Measurements from ENCODE around the gene CPA5.
A peak's percentile ranks its signal among the peaks of the same experiment; 100 is the strongest.

The CPA5 gene

GRCh38 chr7:130409067-130409711 lies 64.6 kb downstream of the CPA5 start:
- peak; percentile 51 for DNase-seq (ENCODE audit: low read depth)
- no peak for TF ChIP-seq CTCF (IDR thresholded peaks at IDR 0.05; ENCODE audit: low read length, missing control alignments)
- no peak overlapping the region for H3K4me3 ChIP-seq (replicated peaks; ENCODE audit: low read depth, low read length)

GRCh38 chr7:130409712-130410072 lies 65.1 kb downstream of the CPA5 start:
- no peak overlapping the region for H3K4me3 ChIP-seq (replicated peaks; ENCODE audit: low read depth, low read length)
- no peak for TF ChIP-seq CTCF (IDR thresholded peaks at IDR 0.05; ENCODE audit: low read length, missing control alignments)
- DNase-seq (ENCODE audit: low read depth): no peak

GRCh38 chr7:130410868-130411541 lies 66.4 kb downstream of the CPA5 start:
- no peak for DNase-seq (ENCODE audit: low read depth)
- H3K4me3 ChIP-seq (replicated peaks; ENCODE audit: low read depth, low read length): no peak overlapping the region
- no peak for TF ChIP-seq CTCF (IDR thresholded peaks at IDR 0.05; ENCODE audit: low read length, missing control alignments)

- TF ChIP-seq CTCF (IDR thresholded peaks at IDR 0.05; ENCODE audit: low read length, missing control alignments): no peak
- no peak for DNase-seq (ENCODE audit: low read depth)
- H3K4me3 ChIP-seq (replicated peaks; ENCODE audit: low read depth, low read length): no peak overlapping the region
Measured at GRCh38 chr7:130413201-130413600, 68.6 kb downstream of the CPA5 start.

- TF ChIP-seq CTCF (IDR thresholded peaks at IDR 0.05; ENCODE audit: low read length, missing control alignments): no peak
- DNase-seq (ENCODE audit: low read depth): no peak
- H3K4me3 ChIP-seq (replicated peaks; ENCODE audit: low read depth, low read length): no peak overlapping the region
Measured at GRCh38 chr7:130415006-130415405, 70.4 kb downstream of the CPA5 start.

GRCh38 chr7:130417213-130417612 lies 72.6 kb downstream of the CPA5 start:
- TF ChIP-seq CTCF (IDR thresholded peaks at IDR 0.05; ENCODE audit: low read length, missing control alignments): no peak
- DNase-seq (ENCODE audit: low read depth): no peak
- no peak overlapping the region for H3K4me3 ChIP-seq (replicated peaks; ENCODE audit: low read depth, low read length)

GRCh38 chr7:130418306-130418705 lies 73.7 kb downstream of the CPA5 start:
- no peak for TF ChIP-seq CTCF (IDR thresholded peaks at IDR 0.05; ENCODE audit: low read length, missing control alignments)
- DNase-seq (ENCODE audit: low read depth): no peak
- H3K4me3 ChIP-seq (replicated peaks; ENCODE audit: low read depth, low read length): no peak overlapping the region
